ENCODE data around the gene OLIG3.
A peak's percentile ranks its signal among the peaks of the same experiment; 100 is the strongest.

OLIG3 gene
- 0 reads per million in 3 donors for total RNA-seq

- Histone ChIP-seq H3K27me3 (replicated peaks; ENCODE audit: control insufficient read depth, insufficient read depth, low read length, poor library complexity, severe bottlenecking) (peaks cover 93% of the 10 kb centered on the region), H3K4me1 (ENCODE audit: control insufficient read depth, insufficient read depth, low read length, poor library complexity, severe bottlenecking) (peaks cover 60% of the 10 kb centered on the region), H3K27ac (ENCODE audit: insufficient read depth, low read length, poor library complexity, severe bottlenecking) (no peak within 1 kb of the TSS), H3K36me3 (ENCODE audit: control insufficient read depth, insufficient read depth, low read length) (no peaks in the 10 kb centered on the region), H3K9me3 (ENCODE audit: control insufficient read depth, low read length) (no peaks in the 10 kb centered on the region), H3K4me3 (ENCODE audit: insufficient read depth, low read depth, low read length, poor library complexity, severe bottlenecking) (no peak within 1 kb of the TSS)
- DNase-seq, result no peak
Observed at GRCh38 chr6:137494281-137494987, at the start of gene OLIG3. Gene OLIG3 (minus strand): TSS chr6:137494394. CDS start chr6:137494170, 224 bp downstream.

- Histone ChIP-seq H3K36me3 (ENCODE audit: control insufficient read depth, insufficient read depth, low read length) (no peaks in the 10 kb centered on the region), H3K27me3 (replicated peaks; ENCODE audit: control insufficient read depth, insufficient read depth, low read length, poor library complexity, severe bottlenecking) (no peaks in the 10 kb centered on the region), H3K4me3 (ENCODE audit: insufficient read depth, low read depth, low read length, poor library complexity, severe bottlenecking) (no peak overlapping the region), H3K9me3 (ENCODE audit: control insufficient read depth, low read length) (no peaks in the 10 kb centered on the region), H3K4me1 (ENCODE audit: control insufficient read depth, insufficient read depth, low read length, poor library complexity, severe bottlenecking) (no peaks in the 10 kb centered on the region), H3K27ac (ENCODE audit: insufficient read depth, low read length, poor library complexity, severe bottlenecking) (no peak overlapping the region)
- no peak for DNase-seq
Observed at GRCh38 chr6:137543114-137543513, 48.9 kb upstream of the OLIG3 start.

GRCh38 chr6:137542713-137543112, 48.5 kb upstream of the OLIG3 start:
- no peaks in the 10 kb centered on the region for H3K36me3 ChIP-seq (ENCODE audit: control insufficient read depth, insufficient read depth, low read length)
- no peaks in the 10 kb centered on the region for H3K4me1 ChIP-seq (ENCODE audit: control insufficient read depth, insufficient read depth, low read length, poor library complexity, severe bottlenecking)
- no peaks in the 10 kb centered on the region for H3K9me3 ChIP-seq (ENCODE audit: control insufficient read depth, low read length)
- no peak overlapping the region for H3K4me3 ChIP-seq (ENCODE audit: insufficient read depth, low read depth, low read length, poor library complexity, severe bottlenecking)
- no peaks in the 10 kb centered on the region for H3K27me3 ChIP-seq (replicated peaks; ENCODE audit: control insufficient read depth, insufficient read depth, low read length, poor library complexity, severe bottlenecking)
- DNase-seq, result no peak
- H3K27ac ChIP-seq (ENCODE audit: insufficient read depth, low read length, poor library complexity, severe bottlenecking), result no peak overlapping the region

DNA sequence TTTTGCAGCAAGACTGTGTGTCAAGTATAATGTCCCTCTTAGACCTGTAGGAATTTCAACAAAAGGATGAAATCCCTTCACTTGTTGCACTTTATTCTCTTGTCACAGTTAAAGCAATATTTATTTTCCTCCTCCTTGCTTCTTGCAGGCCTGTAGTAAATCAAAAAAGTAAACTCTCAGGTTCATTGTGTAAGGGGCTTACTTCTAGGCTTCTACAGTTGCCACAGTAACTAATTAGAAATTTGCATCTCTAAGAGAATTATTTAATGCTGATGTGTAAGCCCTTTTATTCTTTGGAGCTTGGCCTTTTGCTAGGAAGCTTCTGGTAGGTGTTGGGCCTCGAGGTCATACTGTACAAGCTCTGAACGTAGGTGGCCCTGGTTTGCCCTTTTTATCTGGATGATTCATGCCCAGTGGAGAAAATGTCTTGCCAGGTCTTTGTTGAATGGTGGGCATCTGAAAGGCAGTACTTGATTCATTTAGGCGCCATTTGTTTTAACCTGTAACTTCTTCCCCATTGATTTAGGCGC, 47.4 kb upstream of the OLIG3 start:
- Histone ChIP-seq H3K4me3 (ENCODE audit: insufficient read depth, low read depth, low read length, poor library complexity, severe bottlenecking) (no peak overlapping the region), H3K9me3 (ENCODE audit: control insufficient read depth, low read length) (no peaks in the 10 kb centered on the region), H3K4me1 (ENCODE audit: control insufficient read depth, insufficient read depth, low read length, poor library complexity, severe bottlenecking) (peaks cover 8% of the 10 kb centered on the region), H3K27ac (ENCODE audit: insufficient read depth, low read length, poor library complexity, severe bottlenecking) (no peak overlapping the region), H3K36me3 (ENCODE audit: control insufficient read depth, insufficient read depth, low read length) (no peaks in the 10 kb centered on the region), H3K27me3 (replicated peaks; ENCODE audit: control insufficient read depth, insufficient read depth, low read length, poor library complexity, severe bottlenecking) (no peaks in the 10 kb centered on the region)
- no peak for DNase-seq

DNA sequence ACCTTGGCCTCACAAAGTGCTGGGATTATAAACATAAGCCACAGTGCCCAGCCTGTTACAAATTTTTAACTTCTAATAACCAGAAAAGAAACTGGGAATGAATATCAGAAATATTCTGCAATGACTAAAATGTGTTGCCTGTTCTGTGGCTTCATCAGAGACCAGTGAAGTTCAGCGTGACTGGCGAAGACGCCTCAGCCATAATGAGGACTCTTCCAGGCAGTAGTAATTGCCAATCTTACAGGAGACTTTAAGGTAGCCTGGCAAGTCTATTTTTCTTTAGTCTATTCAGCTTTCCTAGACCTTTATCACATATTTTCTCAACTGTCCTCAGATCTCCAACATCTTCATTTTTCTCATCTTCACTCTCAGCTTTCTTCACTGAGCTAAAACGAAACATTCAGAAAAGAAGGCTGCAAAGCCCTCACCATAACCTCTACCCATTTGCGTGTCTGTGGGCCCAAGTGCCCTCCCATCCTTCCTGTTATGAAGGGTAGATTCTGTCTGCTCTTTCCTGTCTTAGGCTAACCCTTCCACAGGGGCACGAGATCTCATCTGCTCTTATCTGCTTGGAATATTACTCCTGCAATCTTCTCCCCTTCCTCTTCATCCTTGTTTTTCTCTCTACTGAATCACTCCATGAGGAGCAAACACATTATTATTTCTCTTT, 42.0 kb upstream of the OLIG3 start:
- DNase-seq, result no peak
- peak overlapping the region; percentile 22 for H3K27ac ChIP-seq (ENCODE audit: insufficient read depth, low read length, poor library complexity, severe bottlenecking)
- no peaks in the 10 kb centered on the region for H3K9me3 ChIP-seq (ENCODE audit: control insufficient read depth, low read length)
- H3K4me3 ChIP-seq (ENCODE audit: insufficient read depth, low read depth, low read length, poor library complexity, severe bottlenecking), result no peak overlapping the region
- peaks cover 10% of the 10 kb centered on the region for H3K4me1 ChIP-seq (ENCODE audit: control insufficient read depth, insufficient read depth, low read length, poor library complexity, severe bottlenecking)
- H3K27me3 ChIP-seq (replicated peaks; ENCODE audit: control insufficient read depth, insufficient read depth, low read length, poor library complexity, severe bottlenecking), result no peaks in the 10 kb centered on the region
- no peaks in the 10 kb centered on the region for H3K36me3 ChIP-seq (ENCODE audit: control insufficient read depth, insufficient read depth, low read length)

DNA sequence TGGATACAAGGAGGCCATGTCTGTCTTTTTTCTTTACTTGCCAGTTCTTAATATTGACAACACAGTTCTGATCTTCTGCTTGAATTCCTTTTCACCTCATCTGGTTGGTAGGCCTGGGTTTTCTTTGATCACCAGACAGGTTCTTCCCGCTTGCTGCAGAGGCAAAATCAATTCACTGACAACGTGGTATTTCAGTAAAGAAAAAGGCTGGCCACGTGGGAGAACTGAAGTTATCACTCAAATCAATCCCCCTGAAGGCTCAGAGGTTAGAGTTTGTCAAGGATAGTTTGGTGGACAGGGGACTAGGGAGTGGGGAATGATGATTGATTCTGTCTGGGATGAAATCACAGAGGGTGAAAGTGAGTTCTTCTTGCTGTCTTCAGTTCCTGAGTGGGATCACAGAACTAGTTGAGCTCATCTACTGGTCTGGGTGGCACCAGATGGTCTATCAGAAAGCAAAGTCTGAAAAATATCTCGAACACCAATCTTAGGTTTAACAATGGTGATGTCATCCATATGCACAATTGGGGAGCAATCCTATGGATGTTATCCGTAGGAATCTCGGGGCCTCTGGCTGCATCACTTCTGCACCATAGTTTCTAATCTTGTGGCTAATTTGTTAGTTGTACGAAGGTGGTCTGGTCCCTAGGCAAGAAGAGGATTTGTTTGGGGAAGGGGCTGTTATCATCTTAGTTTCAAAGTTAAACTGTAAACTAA, 37.3 kb upstream of the OLIG3 start:
- Histone ChIP-seq H3K4me3 (ENCODE audit: insufficient read depth, low read depth, low read length, poor library complexity, severe bottlenecking) (no peak overlapping the region), H3K36me3 (ENCODE audit: control insufficient read depth, insufficient read depth, low read length) (no peaks in the 10 kb centered on the region), H3K27ac (ENCODE audit: insufficient read depth, low read length, poor library complexity, severe bottlenecking) (no peak overlapping the region), H3K9me3 (ENCODE audit: control insufficient read depth, low read length) (no peaks in the 10 kb centered on the region), H3K4me1 (ENCODE audit: control insufficient read depth, insufficient read depth, low read length, poor library complexity, severe bottlenecking) (peaks cover 1% of the 10 kb centered on the region), H3K27me3 (replicated peaks; ENCODE audit: control insufficient read depth, insufficient read depth, low read length, poor library complexity, severe bottlenecking) (no peaks in the 10 kb centered on the region)
- DNase-seq, result no peak

- DNase-seq, result no peak
- Histone ChIP-seq H3K9me3 (ENCODE audit: control insufficient read depth, low read length) (no peaks in the 10 kb centered on the region), H3K27ac (ENCODE audit: insufficient read depth, low read length, poor library complexity, severe bottlenecking) (no peak overlapping the region), H3K4me1 (ENCODE audit: control insufficient read depth, insufficient read depth, low read length, poor library complexity, severe bottlenecking) (no peaks in the 10 kb centered on the region), H3K27me3 (replicated peaks; ENCODE audit: control insufficient read depth, insufficient read depth, low read length, poor library complexity, severe bottlenecking) (no peaks in the 10 kb centered on the region), H3K36me3 (ENCODE audit: control insufficient read depth, insufficient read depth, low read length) (no peaks in the 10 kb centered on the region), H3K4me3 (ENCODE audit: insufficient read depth, low read depth, low read length, poor library complexity, severe bottlenecking) (no peak overlapping the region)
Observed at GRCh38 chr6:137530404-137530803, 36.2 kb upstream of the OLIG3 start.

GRCh38 chr6:137522831-137523230, 28.6 kb upstream of the OLIG3 start:
- Histone ChIP-seq H3K4me3 (ENCODE audit: insufficient read depth, low read depth, low read length, poor library complexity, severe bottlenecking) (no peak overlapping the region), H3K36me3 (ENCODE audit: control insufficient read depth, insufficient read depth, low read length) (no peaks in the 10 kb centered on the region), H3K27me3 (replicated peaks; ENCODE audit: control insufficient read depth, insufficient read depth, low read length, poor library complexity, severe bottlenecking) (no peaks in the 10 kb centered on the region), H3K9me3 (ENCODE audit: control insufficient read depth, low read length) (no peaks in the 10 kb centered on the region), H3K27ac (ENCODE audit: insufficient read depth, low read length, poor library complexity, severe bottlenecking) (no peak overlapping the region), H3K4me1 (ENCODE audit: control insufficient read depth, insufficient read depth, low read length, poor library complexity, severe bottlenecking) (no peaks in the 10 kb centered on the region)
- DNase-seq, result no peak

DNA sequence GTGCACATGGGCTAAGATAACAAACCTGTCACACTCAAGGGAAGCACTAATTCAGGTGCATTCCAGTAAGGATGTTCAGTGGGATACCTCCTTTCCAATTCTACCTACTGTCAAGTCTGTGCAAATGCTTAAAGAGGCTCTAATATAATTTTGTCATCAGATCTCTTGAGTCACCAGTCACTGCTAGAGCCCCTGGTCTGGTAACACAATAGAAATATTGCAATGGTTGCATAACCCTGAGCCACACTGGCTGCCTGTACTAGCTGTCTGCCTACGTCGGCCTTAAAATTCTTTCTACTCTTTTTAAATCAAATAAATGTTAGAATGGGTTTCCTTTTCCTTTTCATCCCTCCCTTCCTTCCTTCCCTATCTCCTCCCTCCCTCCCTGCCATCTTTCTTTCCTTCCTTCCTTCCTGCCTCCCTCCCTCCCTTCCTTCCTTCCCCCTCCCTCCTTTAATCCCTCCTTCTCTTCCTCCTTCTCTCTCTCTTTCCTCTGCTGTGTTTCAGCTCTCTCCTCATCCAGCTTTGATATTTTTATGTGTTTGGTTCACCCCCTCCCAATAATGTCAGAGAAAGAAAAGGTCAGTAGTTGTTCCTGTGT, 28.1 kb upstream of the OLIG3 start:
- Histone ChIP-seq H3K27ac (ENCODE audit: insufficient read depth, low read length, poor library complexity, severe bottlenecking) (no peak overlapping the region), H3K9me3 (ENCODE audit: control insufficient read depth, low read length) (no peaks in the 10 kb centered on the region), H3K4me3 (ENCODE audit: insufficient read depth, low read depth, low read length, poor library complexity, severe bottlenecking) (no peak overlapping the region), H3K36me3 (ENCODE audit: control insufficient read depth, insufficient read depth, low read length) (no peaks in the 10 kb centered on the region), H3K4me1 (ENCODE audit: control insufficient read depth, insufficient read depth, low read length, poor library complexity, severe bottlenecking) (no peaks in the 10 kb centered on the region), H3K27me3 (replicated peaks; ENCODE audit: control insufficient read depth, insufficient read depth, low read length, poor library complexity, severe bottlenecking) (no peaks in the 10 kb centered on the region)
- no peak for DNase-seq

Data from effector memory CD4-positive, alpha-beta T cell (primary cell).